ENCODE results near the gene AKAP12.

DNA sequence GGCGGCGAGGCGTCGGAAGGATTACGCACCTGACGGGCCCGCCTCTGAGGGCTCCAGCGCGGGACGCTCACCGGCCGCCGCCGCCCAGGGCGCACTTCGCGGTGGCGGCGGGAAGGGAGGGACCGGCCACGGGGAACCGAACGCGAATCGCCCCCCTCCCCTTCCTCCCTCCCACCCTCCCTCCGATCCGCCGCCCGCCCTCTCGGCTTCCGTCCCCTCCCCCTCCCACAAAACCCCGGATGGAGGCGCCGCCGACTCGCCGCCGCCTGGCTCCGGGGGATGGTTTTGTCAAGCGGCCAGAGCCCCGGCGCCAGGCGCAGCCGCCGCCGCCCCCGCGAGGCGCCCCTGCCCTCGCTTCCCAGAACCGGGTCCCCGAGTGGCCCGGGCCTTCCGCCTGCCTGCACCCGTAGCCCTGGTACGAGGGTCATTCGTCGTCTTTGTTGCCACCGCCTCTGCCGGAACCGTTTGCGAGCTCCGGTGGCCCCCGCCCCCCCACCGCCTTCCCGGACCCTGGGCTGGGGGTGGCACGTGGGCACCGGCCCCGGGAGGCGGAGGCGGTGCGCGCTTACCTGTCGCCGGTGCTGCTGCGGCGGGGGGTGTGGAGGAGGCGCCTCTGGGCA, 151.2 kb downstream of the AKAP12 start:
- TF ChIP-seq, protein P1, sequence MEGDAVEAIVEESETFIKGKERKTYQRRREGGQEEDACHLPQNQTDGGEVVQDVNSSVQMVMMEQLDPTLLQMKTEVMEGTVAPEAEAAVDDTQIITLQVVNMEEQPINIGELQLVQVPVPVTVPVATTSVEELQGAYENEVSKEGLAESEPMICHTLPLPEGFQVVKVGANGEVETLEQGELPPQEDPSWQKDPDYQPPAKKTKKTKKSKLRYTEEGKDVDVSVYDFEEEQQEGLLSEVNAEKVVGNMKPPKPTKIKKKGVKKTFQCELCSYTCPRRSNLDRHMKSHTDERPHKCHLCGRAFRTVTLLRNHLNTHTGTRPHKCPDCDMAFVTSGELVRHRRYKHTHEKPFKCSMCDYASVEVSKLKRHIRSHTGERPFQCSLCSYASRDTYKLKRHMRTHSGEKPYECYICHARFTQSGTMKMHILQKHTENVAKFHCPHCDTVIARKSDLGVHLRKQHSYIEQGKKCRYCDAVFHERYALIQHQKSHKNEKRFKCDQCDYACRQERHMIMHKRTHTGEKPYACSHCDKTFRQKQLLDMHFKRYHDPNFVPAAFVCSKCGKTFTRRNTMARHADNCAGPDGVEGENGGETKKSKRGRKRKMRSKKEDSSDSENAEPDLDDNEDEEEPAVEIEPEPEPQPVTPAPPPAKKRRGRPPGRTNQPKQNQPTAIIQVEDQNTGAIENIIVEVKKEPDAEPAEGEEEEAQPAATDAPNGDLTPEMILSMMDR (IDR thresholded peaks at IDR 0.05) = no peak
- TF ChIP-seq EZH2 (IDR thresholded peaks at IDR 0.05) = no peak
